GM11168 (cell line): ENCODE results near the gene AGPAT2.

Source experiments
- in situ Hi-C: fragments of 300-500 bp; cut with MboI; formaldehyde crosslinking; loops from one replicate; pipeline ENCODE4 v1.12.0; 2022; ENCODE audit warnings: low sequenced_read_pairs; ENCODE audit not compliant: unreplicated experiment

The AGPAT2 gene

DNA sequence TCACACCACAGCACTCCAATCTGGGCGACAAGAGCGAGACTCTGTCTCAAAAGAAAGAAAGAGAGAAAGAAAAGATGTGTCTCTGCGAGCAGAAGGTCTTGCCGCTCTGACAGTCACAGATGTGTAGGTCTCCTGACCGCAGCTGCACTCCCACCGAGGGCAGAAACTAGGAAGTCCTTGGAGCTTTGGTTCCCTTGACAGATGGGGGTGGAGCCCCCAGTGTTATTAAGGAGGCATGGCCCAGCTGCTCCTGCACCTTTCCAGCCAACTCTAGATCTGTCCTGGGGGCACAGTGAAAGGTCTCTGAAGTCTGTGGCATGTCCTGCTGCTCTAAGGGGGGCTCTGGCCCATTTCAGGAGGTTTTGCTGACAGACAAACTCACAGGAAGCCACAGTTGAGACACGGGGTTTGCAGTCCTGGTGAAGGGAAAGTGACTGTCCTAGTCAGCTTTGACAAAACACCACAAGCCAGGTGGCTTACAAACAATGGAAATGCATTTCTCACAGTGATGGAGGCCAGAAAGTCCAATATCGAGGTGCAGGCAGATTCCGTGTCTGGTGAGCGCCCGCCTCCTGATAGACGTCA is 16.1 kb upstream of the AGPAT2 start:
- in situ Hi-C loops: no loop called here

DNA sequence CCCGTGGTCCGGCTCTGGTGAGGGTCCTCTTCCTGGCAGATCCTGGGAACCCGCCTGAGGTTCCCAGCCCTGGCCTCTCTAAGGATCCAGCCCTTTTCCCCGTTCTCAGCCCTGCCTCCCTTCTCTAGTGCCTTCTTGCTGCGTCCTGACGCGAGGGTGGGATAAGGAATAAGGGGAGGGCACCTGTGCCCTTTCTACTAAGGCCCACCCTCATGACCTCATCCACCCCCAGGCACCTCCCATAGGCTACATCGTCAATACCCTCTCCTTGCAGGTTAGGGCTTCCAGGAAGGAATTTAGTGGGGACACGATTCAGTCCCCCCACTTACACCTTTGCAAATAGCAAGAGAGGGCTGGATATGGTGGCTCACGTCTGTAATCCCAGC is 14.4 kb upstream of the AGPAT2 start:
- in situ Hi-C loops: no loop called here

DNA sequence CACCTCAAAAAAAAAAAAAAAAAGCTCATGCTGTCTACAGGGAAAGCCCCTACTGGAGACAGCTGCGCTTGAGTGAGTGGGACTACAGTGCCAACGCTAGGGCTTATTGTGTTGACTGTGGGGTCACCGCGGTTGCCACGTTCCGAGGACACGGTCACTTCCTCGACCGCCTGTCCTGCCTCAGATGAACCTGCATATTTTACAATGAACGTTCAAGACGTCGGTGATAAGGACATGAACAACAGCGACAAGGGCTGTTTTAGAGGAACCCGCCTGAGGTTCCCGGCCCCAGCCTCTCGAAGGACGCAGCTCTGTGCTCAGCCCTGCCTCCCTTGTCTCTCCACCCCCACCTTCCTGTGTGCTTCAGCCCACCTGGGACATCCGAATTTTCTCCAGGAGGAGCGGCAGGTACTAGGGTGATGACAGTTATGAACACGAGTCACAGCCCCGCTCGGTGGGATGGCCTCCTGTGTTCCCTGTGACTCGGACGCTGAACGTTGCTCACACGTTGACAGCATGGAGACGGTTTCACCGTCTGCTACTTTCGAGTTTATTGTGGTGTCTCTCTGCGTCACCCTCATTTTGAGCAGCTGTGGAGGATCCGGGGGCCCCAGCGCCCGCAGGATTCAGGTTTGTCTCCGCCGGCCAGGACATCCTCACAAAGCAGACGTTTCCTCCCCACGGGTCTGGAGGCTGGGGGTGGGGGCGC is 13.9 kb upstream of the AGPAT2 start:
- in situ Hi-C loops: no loop called here

DNA sequence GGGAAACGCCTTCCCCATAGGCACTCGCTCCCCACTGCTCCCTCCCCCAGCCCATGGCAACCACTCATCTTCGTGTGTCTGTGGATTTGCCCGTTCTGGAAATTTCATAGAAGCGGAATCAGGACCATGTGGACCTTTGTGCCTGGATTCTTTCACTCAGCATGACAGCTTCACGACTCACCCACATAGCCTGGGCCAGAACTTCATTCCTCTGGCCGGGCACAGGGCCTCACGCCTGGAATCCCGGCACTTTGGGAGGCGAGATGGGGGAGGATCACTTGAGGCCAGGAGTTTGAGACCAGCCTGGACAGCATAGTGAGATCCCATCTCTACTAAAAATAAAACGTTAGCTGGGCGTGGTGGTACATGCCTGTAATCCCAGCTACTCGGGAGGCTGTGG is 13.0 kb upstream of the AGPAT2 start:
- in situ Hi-C loops: no loop called here

DNA sequence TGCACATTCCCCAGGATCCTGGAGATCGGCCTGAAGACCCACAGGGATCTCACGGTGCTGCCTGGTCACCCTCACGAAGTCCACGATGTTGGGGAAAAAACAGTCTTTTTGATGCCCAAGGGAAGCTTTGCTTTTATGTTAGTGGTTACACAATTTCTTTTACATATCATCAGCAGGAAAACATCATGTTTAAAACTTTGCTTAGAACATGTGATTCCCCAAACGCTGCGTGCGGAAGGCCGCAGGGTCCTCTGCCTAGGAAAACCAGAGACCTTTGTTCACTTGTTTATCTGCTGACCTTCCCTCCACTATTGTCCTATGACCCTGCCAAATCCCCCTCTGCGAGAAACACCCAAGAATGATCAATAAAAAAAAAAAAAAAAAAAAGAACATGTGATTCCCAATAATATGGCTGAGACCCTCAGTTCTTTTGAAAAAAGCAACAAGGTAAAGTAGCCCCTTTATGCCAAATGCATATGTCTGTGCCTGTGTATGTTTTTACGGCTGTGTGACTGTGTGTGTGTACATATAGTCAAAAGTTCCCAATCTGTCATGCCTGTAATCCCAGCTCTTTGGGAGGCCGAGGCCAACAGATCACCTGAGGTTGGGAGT is 11.5 kb upstream of the AGPAT2 start:
- in situ Hi-C loops: no loop called here

DNA sequence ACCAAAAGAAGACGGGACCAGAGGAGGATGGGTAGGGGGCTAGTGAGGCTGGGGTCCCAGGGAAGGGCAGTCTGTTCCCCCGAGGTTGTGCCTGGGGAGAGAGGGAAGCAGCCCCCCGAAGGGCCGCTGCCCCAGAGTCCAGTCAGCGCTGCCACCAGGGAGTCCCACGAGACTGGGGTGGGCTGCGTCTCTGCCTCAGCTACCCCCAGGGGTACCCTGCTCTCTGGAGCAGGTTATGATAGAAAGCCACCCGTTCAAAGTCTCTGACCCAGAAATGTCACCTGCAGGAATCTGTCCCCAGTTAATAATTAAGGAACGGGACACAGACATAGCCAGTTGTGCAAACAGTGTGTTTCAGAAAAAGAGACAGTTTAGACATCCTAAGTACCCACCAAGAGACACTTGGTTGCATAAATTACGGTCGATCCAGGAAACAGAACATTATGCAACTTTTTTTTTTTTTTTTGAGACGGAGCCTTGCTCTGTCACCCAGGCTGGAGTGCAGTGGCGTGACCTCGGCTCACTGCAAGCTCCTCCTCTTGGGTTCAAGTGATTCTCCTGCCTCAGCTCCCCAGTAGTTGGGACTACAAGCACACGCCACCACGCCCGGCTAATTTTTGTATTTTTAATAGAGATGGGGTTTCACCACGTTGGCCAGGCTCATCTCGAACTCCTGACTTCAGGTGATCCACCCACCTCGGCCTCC is 10.7 kb upstream of the AGPAT2 start:
- in situ Hi-C loops: no loop called here

DNA sequence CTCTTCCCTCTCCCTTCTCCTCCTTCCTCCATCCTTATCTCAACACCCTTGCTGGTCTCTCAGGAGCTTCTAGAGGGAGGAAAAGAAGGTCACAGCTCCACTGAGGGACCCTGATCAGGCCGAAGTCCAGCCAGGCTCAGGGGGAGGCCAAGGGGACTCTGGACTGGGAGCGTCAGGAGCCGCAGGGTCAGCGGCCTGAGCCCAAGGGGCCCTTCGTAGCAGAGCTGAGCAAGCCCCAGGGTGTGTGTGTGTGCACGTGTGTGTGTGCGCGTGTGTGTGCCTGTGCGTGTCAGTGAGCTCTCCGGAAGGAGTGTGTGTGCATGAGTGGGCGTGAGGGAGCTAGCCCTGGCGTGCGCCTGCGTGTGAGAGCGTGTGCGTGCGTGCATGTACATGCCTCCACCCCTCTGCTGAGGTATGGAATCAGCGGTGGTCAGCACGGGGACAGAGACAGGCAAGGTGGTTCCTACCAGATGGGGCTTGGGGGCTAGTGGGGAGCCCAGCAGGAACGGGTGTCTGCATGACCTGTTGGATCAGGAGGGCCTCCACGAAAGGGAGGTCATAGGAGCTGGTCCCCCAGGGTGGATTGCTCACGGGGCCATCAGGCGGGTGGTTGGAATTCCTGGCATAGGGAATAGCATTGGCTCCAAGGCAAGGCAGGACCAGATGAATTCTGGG is 10.0 kb upstream of the AGPAT2 start:
- in situ Hi-C loops: no loop called here

DNA sequence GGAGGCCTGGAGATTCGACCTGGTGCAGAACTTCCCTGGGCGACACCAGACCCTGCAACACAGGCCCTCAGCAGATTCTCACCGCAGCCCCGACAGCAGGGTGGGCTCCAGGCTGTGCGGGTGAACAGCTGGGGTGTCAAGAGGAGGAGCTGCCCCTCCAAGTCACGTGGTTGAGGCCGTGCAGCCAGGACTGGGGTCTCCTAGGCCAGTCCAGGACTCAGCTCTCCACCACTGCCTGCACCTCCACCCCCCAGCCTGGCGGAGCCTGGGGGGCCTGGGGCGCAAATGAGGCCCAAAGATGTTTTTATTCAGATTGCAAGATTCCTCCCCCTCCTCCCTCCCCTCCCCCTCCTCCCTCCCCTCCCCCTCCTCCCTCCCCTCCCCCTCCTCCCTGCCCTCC is 9.2 kb upstream of the AGPAT2 start:
- in situ Hi-C loops: no loop called here

DNA sequence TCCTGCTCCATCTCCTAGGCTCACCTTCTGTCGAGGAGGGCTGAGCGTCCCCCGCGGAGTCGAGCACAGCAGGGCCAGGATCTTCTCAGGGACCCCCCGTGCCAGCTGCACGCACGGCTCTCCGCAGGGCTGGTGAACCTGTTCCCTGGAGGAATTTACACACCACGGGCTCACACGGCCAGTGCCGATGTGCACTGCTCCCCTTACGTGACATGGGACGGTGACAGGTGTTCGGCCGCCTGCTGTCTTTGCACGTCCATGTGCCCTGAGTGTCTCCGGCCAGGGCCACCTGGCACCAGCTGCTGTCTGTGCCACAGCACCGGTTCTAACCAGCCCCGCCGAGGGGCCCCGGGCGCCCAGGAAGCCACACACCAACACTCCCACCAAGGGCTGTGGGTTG is 8.7 kb upstream of the AGPAT2 start:
- in situ Hi-C loops: no loop called here

DNA sequence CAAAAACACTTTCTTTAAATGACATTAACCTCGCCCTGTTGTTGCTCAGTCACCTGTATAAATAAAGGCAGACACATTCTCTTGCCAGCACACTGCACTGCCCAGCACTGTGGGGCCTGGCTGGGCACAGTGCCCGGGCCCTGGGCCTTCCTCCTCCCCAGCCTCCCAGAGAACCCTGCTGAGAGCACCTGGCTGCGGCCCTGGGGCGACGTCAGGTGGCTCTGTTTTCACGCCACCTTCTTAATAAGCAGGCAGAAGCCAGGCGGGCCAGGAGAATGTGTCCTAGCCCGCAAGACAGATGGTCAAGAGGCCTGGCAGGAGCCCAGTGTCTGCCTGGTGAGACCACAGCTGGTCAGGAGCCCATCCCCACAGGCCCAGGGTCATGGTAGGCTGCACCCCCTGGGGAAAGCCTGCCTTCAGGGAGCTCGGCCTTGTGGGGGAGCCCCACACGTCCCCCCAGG is 8.2 kb upstream of the AGPAT2 start:
- in situ Hi-C loops: no loop called here

DNA sequence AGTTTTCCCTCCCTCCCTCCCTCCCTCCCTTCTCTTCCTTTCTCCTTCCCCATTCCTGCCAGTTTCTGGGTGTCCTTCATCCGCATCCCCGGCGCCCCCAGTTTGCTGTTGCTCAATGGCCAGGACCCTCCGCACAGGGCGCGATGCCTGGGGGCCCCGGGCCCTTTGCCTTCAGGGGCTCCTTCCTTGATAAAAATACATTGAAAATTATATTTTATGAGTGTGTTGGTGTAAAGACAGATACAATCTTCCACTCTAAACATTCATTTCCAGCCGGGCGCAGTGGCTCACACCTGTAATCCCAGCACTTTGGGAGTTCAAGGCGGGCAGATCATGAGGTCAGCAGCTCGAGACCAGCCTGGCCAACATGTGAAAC is 7.6 kb upstream of the AGPAT2 start:
- in situ Hi-C loops: no loop called here

DNA sequence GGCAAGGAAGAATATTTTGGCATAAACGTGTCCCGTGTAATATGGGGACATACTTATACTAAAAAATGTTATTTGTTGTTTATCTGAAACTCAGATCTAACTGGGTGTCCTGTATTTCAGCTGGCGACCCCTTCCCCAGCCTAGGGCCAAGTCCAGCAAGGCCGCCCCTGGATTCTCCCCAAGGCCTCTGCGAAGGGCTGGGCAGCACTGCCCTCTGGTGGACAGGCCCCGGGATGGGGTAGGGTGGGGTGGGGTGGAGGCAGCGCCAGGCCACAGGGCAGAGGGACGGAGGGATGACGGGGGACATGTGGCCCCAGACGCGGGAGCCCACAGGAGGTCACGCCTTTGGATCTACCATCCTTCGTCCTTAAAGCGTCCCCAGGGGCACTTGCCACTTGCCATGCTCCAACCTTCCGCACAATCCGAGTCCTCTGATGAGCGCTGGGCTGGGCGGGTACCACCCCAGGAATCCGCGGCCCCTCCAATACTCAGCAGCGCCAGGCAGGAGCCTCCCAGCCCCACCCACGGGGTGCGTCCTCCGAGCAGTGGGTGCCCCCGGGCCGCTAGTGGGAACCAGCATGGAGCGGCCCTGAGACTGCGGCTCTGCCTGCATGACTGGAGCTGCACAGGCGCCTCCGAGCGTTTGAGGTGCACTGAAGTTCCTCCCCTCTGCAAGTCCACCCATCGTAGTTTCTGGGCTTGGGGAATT is 7.1 kb upstream of the AGPAT2 start:
- in situ Hi-C loops: no loop called here

DNA sequence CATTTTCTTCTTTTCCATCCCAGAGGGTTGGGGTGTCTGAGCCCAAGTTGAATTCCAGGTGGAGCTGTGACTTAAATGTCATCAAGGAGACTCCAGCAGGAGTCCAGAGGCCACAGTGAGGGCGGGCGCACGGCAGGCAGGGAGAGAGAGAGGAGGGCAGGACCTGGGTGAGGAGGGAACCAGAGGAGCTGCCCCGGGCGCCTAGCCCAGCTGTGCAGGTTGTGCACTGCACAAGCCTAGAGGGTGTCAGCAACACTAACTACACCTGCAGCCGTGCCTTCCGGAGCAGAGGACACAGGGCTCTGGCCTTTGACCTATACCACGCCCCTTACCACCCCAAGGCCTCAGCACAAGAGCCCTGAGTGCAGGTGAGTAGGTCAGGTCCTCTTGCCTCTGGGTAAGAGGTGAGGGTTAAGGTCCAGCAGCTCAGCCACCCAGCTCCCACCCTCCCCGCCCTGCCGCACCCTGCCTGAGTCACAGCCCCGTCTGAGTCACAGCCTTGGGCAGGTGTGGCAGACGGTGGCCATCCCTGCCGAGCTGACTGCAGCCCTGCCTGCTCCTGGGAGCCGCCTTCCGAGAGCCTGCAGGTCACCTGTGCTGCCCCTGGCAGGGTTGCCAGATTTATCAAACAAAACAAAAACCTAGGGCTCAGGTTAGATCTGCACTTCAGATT is 6.4 kb upstream of the AGPAT2 start:
- in situ Hi-C loops: no loop called here

DNA sequence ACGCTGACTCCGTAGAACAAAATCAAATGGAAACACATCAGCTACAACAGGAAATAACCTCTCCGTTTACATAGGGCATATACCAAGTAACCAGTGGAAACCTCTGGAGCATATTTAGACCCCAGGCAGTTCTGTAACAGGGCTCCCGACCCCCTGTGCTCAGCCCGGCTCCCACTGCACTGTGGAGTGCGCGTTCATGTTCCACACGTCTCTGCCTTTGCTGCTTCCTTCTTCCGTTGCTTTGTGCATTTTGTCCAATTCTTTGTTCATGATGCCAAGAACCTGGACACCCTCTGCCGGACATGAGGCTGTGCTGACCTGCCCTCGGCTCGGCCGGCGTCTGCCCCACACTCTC is 5.9 kb upstream of the AGPAT2 start:
- in situ Hi-C loops: no loop called here

DNA sequence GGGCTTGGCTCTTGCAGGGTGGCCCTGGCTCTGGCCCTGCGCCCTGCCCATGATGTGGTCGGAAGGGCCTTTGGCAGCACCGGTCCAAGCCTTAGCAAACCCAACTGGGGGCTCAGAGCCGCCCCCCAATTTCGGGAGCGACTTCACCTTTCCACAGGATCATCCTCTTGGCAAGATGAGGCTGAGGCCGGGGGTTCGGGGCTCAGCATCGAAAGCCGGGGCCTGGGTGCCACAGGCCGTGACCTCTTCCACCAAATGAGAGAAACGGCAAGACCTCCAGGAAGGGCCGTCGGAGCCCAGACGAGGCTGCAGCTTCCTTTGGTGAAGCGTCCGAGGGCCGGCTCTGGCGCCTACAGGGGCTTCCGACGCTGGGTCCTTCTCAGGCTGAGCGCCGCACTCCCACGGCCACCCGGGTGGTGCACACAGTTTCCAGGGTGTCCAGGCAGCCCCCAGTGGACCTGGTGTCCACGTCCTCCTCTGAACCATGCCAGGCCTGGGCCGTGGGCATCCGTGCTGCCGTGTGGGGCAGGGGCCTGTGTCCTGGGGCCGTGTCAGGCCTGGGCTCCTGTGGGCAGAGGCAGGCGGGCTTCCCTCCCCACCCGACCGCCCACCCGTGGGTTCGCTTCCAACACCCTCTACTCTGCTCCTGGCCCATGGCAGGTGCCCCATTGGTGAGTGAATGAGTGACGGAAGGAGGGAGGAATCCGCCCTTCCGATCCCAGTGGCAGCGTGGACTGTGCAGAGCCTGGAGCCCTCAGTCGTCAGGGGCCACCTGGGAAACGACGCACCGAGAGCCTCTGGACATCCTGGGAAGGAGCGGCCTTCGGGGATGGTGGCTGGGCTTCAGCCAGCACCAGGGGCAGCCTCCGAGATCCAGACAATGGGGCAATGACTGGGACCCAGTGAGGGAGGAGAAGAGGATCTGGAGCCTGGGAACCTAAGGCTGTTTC is 5.2 kb upstream of the AGPAT2 start:
- in situ Hi-C loops: no loop called here

DNA sequence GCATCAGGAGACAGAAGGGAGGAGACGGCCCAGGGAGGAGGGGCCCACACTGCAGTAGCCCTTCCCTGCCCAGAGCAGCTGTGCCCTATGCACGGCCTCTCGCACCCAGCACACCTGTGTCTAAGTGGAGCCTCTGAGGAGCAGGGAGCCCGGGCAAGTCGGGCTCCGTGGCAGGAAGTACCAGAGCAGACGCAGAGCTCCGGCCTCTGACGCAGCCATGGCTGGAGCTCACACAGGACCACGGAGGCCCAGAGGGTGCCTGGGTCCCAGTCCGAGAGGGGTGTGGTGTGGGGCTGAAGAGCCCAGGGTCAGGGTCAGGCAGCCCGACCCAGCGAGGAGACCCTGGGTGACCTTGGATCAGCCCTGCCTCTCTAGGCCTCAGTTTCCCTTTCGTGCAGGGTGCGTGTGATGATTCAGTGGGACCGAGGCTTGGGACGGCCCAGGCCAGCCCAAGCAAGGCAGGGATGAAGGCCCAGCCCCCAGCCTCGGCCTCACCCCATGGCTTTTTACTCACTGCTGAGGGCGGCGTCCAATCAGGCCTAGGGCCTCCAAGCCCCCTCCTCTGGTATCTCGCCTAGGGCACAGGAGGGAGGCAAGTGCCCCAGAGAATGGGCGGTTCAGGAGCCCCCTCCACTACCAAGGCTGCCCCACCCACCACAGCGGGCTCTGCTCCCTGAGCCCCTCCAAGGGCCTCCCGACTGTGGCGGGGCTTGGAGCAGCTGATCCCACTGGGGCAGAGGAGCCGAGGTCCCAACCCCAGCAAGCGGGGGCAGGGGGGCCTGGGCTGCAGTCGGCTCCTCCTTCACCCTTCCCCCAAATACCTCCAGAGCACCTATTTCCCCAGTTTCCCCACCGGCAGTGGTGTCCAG is 4.3 kb upstream of the AGPAT2 start:
- in situ Hi-C loops: no loop called here

DNA sequence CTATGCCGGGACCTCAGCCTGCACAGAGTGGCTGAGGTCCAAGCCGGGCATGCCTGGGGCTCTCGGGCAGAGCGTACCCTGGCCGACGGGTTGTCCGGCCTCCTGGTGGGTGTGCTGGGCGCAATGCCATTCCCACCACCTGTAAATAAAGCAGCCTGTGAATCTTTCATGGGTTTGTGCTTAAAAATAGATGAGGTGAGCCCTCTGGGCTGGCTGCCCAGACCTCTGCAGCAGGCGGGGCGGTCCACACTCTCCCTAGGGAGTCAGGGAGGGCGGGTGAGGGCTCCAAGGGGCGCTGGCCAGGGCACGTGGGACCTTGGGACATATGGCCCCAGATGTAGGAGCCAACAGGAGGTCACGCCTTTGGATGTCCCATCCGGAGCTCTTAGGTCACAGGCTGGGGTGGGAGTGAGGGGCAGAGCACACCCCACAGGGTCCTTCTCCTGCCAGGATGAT is 3.6 kb upstream of the AGPAT2 start:
- in situ Hi-C loops: no loop called here
